Stomach (tissue), 4 donors: ENCODE measurements around the gene PNPLA3.

Experiments
- POLR2A ChIP-seq, 4 donors: fragments of 450-650 bp; IDR thresholded peaks; one replicate each; pipeline ENCODE4 v1.6.1; 2016; ENCODE audit warnings: antibody characterized with exemption in 4 of 4, control low read depth in 2 of 4, mild to moderate bottlenecking in 1 of 4, moderate library complexity in 1 of 4
- TF ChIP-seq, protein P1 (sequence below), 7 experiments: fragments of 450-650 bp in 4 of 7; fragments of 200-600 bp in 3 of 7; sonication (generic) in 3 of 7; IDR thresholded peaks; one replicate each; pipeline ENCODE4 v1.5.1; 2016 to 2019; ENCODE audit warnings: antibody characterized with exemption in 7 of 7, control low read depth in 2 of 7, mild to moderate bottlenecking in 1 of 7

DNA sequence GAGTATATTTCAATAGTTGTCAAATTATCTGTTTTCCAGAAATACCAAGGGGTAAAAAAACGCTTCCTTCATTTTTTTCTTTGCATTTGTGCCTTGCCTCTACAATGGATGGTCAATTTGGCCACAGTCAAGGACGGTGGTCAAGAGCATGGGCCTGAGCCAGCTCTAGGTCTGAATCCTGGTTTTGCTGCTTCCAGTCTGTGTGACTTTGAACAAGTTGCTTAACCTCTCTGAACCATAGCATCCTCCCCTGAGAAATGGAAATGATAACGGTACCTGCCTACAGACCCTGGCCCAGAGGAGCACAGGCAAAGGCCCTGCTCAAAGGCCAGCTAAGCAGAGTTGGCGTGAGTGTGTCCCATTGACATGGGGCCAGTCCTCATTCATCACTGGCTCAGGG is 34.9 kb upstream of the PNPLA3 start:
- TF ChIP-seq POLR2A (IDR thresholded peaks at IDR 0.05) = no peak
- TF ChIP-seq, protein P1, sequence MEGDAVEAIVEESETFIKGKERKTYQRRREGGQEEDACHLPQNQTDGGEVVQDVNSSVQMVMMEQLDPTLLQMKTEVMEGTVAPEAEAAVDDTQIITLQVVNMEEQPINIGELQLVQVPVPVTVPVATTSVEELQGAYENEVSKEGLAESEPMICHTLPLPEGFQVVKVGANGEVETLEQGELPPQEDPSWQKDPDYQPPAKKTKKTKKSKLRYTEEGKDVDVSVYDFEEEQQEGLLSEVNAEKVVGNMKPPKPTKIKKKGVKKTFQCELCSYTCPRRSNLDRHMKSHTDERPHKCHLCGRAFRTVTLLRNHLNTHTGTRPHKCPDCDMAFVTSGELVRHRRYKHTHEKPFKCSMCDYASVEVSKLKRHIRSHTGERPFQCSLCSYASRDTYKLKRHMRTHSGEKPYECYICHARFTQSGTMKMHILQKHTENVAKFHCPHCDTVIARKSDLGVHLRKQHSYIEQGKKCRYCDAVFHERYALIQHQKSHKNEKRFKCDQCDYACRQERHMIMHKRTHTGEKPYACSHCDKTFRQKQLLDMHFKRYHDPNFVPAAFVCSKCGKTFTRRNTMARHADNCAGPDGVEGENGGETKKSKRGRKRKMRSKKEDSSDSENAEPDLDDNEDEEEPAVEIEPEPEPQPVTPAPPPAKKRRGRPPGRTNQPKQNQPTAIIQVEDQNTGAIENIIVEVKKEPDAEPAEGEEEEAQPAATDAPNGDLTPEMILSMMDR (IDR thresholded peaks at IDR 0.05) = no peak
